NCI-H345 treated with DMSO at 0.1 percent for 48 hours (cell line): ENCODE data around the gene TBC1D12.
"Not testable (repeated sequence)": the region's sequence is repeated elsewhere in the genome, so short reads cannot be mapped to it uniquely, and the experiment has no call there.

Experiments used
- DNase-seq: peaks from one replicate; lab custom pipeline; 2025; ENCODE audit not compliant: unreplicated experiment; lab: John Stamatoyannopoulos, UW

Gene TBC1D12

DNA sequence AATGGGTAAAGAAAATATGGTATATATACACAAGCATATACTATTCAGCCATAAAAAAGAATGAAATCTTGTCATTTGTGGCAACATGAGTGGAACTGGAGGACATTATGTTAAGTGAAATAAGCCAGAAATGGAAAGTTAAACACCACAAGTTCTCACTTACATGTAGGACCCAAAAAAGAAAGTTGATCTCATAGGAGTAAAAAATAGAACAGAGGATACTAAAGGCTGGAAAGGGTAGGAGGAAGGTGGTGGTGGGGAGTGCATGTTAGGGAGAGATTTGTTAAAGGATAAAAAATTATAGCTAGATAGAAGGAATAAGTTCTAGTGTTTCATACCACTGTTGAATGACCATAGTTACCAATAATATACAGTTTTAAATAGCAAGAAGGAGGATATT is 48.4 kb downstream of the TBC1D12 start:
- no peak for DNase-seq

DNA sequence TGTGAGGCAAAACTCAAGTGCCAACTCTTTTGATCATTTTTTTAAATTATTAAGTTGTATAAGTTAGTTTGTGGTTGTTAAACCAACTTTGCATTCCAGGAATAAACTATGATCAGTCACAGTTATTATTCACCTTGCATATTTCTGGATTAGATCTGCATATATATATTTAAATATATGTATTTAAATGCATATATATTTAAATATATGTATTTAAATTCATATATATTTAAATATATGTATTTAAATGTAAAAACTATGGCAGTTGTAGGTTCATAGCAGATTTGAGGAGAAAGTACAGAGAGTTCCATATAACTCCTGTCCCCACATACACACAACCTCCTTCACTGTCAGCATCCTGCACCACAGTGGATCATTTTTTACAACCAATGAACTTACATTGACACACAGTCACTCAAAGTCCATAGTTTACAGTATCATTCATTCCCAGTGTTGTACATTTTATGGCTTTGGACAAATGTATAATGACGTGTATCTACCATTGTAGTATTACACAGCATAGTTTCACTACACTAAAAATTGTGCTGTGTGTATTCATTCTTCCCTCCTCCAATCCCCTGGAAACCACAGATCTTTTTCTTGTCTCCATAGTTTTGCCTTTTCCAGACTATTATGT is 49.7 kb downstream of the TBC1D12 start:
- DNase-seq = no peak

DNA sequence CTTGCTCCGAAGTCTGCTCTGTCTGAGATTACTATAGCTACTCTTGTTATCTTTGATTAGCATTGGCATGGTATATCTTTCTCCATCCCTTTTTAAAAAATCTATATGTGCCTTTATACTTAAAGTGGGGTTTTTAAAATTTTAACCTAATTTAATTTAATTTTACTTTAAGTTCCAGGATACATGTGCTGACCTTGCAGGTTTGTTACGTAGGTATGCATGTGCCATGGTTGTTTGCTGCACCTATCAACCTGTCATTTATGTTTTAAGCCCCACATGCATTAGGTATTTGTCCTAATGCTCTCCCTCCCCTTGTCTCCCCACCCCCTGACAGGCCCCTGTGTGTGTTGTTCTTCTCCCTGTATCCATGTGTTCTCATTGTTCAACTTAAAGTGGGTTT is 54.6 kb downstream of the TBC1D12 start:
- no peak for DNase-seq

DNA sequence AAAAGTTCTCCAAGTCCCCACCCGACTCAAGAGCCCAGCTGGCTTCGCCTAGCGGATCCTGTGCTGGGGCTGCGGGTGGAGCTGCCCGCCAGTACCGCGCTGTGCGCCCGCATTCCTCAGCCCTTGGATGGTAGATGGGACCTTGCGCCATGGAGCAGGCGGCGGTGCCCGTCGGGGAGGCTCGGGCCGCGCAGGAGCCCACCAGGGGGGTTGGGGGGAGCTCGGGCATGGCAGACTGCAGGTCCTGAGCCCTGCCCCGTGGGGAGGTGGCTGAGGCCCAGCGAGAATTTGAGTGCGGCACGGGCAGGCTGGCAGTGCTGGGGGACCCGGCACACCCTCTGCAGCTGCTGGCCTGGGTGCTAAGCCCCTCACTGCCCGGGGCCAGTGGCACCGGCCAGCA is 57.0 kb downstream of the TBC1D12 start:
- no peak for DNase-seq

DNA sequence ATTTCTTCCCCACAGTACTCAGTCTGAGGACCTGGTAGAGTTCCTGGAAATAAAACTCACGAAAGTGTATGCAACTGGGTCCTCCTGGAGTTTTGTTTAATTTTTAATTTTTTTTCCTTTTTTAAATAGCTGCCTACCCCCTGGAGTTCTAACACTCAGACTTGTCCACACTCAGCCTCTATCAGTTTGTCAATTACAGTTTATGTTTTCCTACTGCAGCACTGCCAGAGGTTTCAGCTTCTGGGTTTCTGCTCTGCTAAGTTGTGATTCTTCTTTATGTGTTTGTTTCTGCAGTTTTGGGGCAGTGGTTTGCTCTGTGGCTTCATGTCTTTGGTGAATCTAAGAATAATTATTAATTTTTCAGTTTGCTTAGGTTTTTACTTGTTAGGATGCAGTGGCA is 59.2 kb downstream of the TBC1D12 start:
- no peak for DNase-seq

DNA sequence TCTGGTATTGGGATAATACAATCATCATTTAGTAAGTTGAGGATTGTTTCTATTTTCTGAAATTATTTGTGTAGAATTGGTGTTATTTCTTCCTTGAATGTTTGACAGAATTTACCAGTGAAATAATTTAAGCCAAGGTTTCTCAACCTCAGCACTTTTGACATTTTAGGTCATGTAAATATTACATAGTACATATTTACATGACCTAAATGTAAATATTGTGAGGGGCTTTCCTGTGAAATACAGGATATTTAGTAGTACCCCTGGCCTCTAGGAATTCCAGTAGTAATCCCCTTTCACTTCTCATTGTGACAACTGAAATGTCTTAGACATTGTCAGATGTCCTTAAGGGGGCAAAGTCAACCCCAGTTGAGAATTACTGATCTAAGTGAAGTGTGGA is 59.8 kb downstream of the TBC1D12 start:
- no peak for DNase-seq

DNA sequence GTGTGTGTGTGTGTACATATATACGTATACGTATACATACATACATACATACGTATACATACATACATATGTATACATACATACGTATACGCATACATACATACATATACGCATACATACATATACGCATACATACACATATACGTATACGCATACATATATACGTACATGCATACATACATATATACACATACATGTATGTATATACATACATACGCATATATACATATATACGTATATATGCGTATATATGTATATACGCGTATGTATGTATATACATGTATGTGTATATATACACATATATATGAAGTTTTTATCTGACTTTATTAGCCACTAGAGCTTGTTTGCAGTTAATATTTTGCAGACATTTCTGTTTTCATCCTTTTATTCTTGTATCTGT is 63.3 kb downstream of the TBC1D12 start:
- DNase-seq = no peak

DNA sequence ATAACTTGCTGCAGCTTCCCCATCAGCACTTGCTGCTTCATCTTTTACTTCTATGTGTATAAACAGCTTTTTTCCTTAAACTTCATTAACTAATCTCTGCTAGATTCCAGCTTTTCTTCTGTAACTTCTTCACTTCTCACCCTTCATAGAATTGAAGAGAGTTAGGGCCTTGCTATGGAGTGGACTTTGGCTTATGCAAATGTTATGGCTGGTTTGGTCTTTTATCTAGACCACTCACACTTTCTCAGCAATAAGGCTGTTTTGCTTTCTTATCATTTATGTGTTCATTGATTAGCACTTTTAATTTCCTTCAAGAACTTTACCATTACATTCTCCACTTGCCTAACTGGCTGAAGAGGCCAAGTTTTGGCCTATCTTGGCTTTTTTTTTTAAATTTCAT is 79.1 kb downstream of the TBC1D12 start:
- no peak for DNase-seq

DNA sequence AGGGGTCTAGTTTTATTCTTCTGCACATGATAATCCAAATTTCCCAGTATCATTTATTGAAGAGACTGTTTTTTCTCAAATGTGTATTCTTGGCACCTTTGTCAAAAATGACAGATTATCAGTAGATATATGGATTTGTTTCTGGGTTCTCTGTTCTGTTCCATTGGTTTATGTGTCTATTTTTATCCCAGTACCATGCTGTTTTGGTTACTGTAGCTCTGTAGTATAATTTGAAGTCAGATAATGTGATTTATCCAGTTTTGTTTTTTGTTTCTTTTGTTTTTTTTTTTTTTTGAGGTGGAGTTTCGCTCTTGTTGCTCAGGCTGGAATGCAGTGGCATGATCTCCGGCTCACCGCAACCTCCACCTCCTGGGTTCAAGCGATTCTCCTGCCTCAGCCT is 81.6 kb downstream of the TBC1D12 start:
- DNase-seq = no peak

DNA sequence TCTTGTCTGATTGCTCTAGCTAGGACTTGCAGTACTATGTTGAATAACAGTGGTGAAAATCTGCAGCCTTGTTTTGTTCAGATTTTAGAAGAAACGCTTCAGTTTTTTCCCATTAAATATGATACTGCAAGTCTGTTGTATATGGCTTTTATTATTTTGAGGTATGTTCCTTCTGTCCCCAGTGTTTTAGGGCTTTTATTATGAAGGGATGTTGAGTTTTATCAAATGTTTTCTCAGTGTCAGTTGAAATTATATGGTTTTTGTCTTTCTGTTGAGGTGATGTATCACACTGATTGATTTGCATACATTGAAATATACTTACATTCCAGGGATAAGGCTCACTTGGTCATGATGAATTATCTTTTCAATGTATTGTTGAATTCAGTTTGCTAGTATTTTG is 82.8 kb downstream of the TBC1D12 start:
- DNase-seq = no peak

DNA sequence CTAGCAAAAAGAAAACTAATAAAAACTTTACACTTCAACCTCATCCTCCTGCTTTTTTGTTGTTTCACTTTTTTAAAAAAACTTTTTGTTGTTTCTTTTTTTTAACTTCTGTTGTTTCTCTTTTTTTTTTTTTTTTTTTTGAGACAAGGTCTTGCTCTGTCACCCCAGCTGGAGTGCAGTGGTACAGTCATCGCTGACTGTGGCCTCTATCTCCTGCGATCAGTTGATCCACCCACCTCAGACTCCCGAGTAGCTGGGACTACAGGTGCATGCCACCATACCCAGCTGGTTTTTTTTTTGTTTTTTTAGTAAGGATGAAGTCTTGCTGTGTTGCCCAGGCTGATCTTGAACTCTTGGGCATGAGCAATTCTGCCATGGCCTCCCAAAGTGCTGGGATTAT is 85.2 kb downstream of the TBC1D12 start:
- no peak for DNase-seq

DNA sequence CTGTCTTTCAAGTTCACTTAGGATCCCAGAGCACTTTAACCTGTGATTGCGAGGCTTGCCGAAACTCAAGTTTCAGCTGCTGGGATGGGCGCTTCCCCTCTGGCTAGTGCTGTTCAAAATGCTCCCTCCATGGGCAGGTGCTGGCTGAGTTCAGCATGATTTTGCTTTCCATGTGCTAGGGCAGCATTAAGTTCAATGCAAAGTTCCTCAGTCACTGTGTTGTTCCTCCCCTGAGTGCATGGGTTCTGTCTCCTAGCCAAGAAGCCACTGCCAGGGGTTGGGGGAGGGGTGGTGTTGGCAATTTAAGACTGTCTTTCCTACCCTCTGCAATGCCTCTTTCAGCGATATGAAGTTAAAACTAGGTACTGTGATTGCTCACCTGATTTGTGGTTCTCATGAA is 86.8 kb downstream of the TBC1D12 start:
- DNase-seq = no peak

DNA sequence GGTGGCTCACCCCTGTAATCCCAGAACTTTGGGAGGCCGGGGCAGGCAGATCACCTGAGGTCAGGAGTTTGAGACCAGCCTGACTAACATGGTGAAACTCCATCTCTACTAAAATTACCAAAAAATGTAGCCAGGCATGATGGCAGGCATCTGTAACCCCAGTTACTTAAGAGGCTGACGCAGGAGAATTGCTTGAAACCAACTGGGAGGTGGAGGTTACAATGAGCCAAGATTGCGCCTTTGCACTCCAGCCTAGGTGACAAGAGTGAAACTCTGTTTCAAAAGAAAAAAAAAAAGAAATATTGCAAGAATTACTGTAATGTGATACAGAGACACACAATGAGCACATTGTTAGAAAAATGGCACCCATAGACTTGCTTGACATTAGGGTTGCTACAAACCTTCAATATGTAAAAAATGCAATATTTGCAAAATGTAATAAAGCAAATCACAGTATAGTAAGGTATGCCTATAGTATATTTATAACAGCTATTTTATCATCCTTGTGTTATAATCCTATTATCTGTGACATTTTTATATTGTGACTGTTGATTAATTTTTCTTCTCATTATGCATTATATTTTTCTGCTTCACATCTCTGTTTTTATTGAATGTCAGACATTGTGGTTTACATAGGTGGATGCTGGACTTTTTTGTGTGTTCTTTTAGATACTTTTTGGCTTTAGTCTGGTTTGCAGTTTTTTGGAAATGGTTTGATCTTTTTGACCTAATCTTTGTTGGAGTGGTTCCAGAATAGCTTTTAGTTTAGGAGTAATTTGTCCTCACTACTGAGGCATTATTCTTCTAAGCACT is 87.8 kb downstream of the TBC1D12 start:
- no peak for DNase-seq

DNA sequence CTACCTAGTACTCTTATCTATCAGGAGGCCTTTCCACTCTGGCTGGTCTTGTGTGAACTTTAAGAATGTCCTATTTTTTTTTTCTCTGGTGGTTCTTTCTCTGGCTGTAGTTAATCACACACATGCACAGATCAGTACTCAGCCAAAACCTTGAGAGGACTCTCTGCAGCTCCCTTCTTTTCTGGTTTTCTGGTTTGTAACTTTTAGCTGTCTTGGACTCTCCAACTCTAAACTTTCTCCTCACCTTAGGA is 88.4 kb downstream of the TBC1D12 start:
- no peak for DNase-seq

DNA sequence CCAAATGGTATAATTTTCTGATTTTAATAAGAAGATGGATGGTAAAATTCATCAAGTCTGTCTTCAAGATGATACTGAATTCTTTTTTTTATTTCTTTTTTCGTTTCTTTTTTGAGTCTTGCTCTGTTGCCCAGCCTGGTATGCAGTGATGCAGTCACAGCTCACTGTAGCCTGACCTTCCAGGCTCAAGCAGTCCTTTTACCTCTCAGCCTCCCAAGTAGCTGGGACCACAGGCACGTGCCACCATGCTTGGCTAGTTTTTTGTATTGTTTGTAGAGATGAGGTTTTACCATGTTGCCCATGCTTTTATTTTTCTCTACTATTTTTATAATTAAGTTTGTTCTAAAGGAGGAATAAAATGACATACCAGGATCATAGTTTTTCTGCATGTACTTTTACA is 91.1 kb downstream of the TBC1D12 start:
- DNase-seq = no peak

DNA sequence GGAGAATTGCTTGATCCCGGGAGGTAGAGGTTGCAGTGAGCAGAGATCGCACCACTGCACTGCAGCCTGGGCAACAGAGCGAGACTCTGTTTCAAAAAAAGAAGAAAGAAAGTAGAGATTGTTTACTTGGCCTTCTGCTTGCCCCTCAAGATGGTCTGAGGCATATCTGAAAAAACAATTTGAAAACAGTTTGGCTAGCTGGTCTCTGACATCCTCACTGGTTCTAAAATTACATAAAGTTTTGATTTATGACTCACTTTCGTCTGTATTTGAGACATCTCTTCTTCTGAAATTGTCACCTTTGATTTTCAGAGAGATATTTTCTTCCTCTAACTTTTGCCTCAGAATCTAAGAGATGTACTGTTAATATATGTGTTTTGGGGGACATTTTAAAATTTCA is 93.7 kb downstream of the TBC1D12 start:
- no peak for DNase-seq

DNA sequence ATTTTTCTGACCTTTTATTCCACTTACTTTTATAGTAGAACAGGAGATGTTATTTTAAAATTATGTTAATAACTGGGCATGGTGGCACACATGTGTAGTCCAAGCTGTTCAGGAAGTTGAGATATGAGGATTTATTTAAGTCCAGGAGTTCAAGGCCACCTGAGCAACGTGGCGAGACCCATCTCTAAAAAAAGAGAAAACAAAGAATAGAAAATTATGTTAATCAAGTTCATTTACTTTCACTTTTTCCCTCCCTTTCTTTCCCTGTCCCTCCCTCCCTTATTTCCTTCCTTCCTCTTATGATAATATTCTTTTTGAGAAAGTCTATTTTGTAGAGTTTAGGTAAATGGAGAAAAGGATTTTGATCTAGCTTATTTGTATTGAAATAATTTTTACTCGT is 94.3 kb downstream of the TBC1D12 start:
- no peak for DNase-seq

DNA sequence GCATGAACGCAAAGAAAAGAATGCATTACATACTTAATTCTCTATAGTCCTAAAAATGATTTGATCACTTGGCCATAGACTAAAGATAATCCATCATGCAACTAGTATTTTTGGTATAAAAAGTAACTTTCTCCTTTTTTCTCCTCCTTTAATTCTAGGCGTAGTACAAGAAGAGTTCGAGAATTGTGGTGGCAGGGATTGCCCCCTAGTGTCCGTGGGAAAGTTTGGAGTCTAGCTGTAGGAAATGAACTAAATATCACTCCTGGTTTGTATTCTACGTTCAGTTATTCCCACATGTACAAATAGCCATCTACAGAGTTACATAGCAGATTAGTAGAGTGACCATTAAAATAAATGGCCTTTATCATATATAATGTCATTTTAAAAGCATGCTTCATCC is 97.7 kb downstream of the TBC1D12 start:
- DNase-seq = no peak

DNA sequence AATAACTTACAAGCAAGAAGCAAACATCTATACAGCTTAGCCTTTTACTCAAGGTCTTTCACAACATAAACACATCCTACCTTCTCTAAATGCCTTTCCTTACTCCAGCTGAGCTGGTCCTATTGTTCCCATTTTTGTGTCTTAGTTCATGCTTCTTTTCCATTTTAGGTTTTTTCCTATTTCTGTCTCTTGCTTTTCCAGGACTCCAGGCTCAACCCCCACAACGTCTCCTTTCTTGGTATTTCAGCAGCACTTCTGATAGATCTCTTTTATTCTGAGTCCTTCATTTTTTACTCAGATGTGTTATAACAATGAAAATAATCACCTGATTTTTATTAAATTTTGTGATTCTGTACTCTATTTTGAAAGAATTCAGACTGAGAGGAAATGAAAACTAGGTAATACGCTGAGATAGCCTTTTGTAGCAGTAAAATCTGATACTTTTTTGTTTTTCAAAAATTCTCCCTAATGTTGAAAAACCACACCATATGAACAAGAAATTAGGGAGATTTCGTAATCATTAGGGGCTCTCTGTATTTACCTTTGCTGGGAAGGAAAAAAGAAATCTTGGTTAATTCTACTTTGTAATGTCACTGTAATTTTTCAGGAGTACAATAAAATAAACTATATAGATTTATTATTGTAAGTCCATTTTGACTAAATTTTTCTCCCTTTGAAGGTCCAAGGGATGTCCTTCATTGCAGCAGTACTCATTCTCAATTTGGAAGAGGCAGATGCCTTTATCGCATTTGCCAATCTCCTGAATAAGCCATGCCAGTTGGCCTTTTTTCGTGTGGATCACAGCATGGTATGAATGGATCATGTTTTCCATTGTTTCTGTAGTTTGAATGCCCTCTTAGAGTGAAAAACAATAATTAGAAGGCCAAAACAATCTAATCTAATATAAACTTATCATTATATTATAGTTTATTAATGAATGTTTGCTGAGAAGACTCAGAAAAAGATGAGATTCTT is 119.2 kb downstream of the TBC1D12 start:
- DNase-seq = no peak

DNA sequence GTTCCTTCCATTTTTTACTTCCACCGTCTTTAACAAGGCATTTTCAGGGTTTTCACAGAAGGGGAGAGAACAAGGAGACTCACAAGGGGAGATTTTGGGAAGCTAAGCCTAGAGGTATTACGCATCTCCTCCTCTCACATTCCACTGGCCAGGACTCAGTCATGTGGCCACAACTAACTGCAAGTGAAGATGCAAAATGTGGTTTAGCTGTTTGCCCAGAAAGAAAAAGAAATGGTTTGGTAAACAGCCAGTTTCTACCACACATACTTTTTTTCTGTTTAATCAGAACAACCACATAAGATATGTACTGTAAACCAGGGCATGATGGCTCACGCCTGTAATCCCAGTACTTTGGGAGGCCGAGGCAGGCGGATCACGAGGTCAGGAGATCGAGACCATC is 121.8 kb downstream of the TBC1D12 start:
- no peak for DNase-seq

DNA sequence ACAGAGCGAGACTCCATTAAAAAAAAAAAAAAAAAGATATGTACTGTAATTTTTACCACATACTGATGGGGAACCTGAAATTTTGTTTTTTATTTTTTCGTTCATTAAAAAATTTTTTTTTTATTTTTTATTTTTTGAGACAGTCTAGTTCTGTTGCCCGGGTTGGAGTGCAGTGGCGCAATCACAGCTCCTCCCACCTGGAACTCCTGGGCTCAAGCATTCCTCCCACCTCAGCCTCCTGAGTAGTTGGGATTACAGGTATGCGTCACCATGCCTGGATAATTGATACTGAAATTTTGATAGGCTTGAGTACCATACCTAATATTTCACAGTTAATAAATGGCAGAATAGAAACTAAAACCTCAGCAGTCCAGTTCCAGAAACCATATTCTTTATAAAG is 122.4 kb downstream of the TBC1D12 start:
- DNase-seq = no peak

DNA sequence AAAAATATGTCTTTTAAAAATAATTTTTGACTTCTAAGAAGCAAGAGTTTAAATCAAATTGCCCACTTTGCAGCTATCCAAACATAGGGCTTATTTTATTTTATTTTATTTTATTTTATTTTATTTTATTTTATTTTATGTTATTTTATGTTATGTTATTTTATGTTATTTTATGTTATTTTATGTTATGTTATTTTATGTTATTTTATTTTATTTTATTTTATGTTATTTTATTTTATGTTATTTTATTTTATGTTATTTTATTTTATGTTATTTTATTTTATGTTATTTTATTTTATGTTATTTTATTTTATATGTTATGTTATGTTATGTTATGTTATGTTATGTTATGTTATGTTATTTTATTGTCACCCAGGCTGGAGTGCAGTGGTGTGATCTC is 129.2 kb downstream of the TBC1D12 start:
- not testable (repeated sequence) for DNase-seq
